HepG2 (cell line): ENCODE measurements around the gene AIF1. TPM values are rescaled to one million over a fixed set of nuclear protein-coding genes. Genes with fewer than 3 reads are reported as not detected.
A peak's percentile ranks its signal among the peaks of the same experiment; 100 is the strongest.

Experiments used
- BORCS8-MEF2B ChIP-seq: sonication (generic); formaldehyde crosslinking; IDR thresholded peaks from 2 replicates; pipeline ENCODE4 v1.8.0; 2022; ENCODE audit warnings: mild to moderate bottlenecking, missing genetic modification reagents
- CEBPB ChIP-seq: IDR thresholded peaks from 2 replicates; pipeline ENCODE4 v1.6.1; 2011; ENCODE audit warnings: low read depth, low read length, improper control_type of control experiment, borderline replicate concordance
- CHD2 ChIP-seq: IDR thresholded peaks from 2 replicates; pipeline ENCODE4 v1.6.1; 2011; ENCODE audit warnings: low read depth, low read length, improper control_type of control experiment
- FIP1L1 ChIP-seq: fragments of 200-400 bp; formaldehyde crosslinking; IDR thresholded peaks from 2 replicates; pipeline ENCODE4 v1.6.1; 2018; ENCODE audit warnings: low read depth, mild to moderate bottlenecking, low read length, moderate library complexity, borderline replicate concordance; ENCODE audit not compliant: insufficient read depth
- HDAC1 ChIP-seq: sonication (generic); formaldehyde crosslinking; IDR thresholded peaks from 2 replicates; pipeline ENCODE4 v1.5.1; 2020; ENCODE audit warnings: mild to moderate bottlenecking, missing genetic modification reagents
- MED1 ChIP-seq: sonication (generic); formaldehyde crosslinking; IDR thresholded peaks from 2 replicates; pipeline ENCODE4 v1.4.0; 2020; ENCODE audit warnings: missing genetic modification reagents
- RXRA ChIP-seq: sonication (generic); formaldehyde crosslinking; IDR thresholded peaks from 2 replicates; pipeline ENCODE4 v1.5.1; 2020; ENCODE audit warnings: missing genetic modification reagents
- SOX6 ChIP-seq, 2 experiments: fragments of 450-650 bp in 1 of 2; sonication (generic) in 1 of 2; formaldehyde crosslinking in 1 of 2; IDR thresholded peaks; 2 replicates each; pipeline versions ENCODE4 v1.4.0 to v1.6.1; 2017 to 2020; ENCODE audit warnings: antibody characterized with exemption in 1 of 2, mild to moderate bottlenecking in 1 of 2, missing genetic modification reagents in 1 of 2
- ZFP36 ChIP-seq: fragments of 150-350 bp; IDR thresholded peaks from 2 replicates; pipeline ENCODE4 v1.6.1; 2018; ENCODE audit warnings: borderline replicate concordance, low read length, low read depth; ENCODE audit not compliant: partially characterized antibody
- ZNF101 ChIP-seq: sonication (generic); formaldehyde crosslinking; IDR thresholded peaks from 2 replicates; pipeline ENCODE4 v1.4.0; 2020; ENCODE audit warnings: mild to moderate bottlenecking, low read depth, missing genetic modification reagents, borderline replicate concordance
- ZNF17 ChIP-seq: sonication (generic); formaldehyde crosslinking; IDR thresholded peaks from 2 replicates; pipeline ENCODE4 v1.5.0; 2020; ENCODE audit warnings: mild to moderate bottlenecking, missing genetic modification reagents
- ZNF256 ChIP-seq: sonication (generic); formaldehyde crosslinking; conservative IDR thresholded peaks from 2 replicates; pipeline ENCODE4 v1.4.0; 2020; ENCODE audit warnings: missing genetic modification reagents
- ZNF367 ChIP-seq: sonication (generic); formaldehyde crosslinking; IDR thresholded peaks from 2 replicates; pipeline ENCODE4 v1.4.0; 2020; ENCODE audit warnings: missing genetic modification reagents, borderline replicate concordance
- ZNF430 ChIP-seq: sonication (generic); formaldehyde crosslinking; IDR thresholded peaks from 2 replicates; pipeline ENCODE4 v1.9.0; 2021; ENCODE audit warnings: mild to moderate bottlenecking, missing genetic modification reagents
- ZNF431 ChIP-seq: sonication (generic); formaldehyde crosslinking; IDR thresholded peaks from 2 replicates; pipeline ENCODE4 v1.9.0; 2022; ENCODE audit warnings: missing genetic modification reagents, low read depth, mild to moderate bottlenecking, borderline replicate concordance
- ZSCAN22 ChIP-seq: sonication (generic); formaldehyde crosslinking; IDR thresholded peaks from 2 replicates; pipeline ENCODE4 v1.4.0; 2020; ENCODE audit warnings: mild to moderate bottlenecking, missing genetic modification reagents
- ZSCAN30 ChIP-seq: sonication (generic); formaldehyde crosslinking; IDR thresholded peaks from 2 replicates; pipeline ENCODE4 v1.5.0; 2020; ENCODE audit warnings: mild to moderate bottlenecking, missing genetic modification reagents
- ZSCAN31 ChIP-seq: sonication (generic); formaldehyde crosslinking; IDR thresholded peaks from 2 replicates; pipeline ENCODE4 v1.5.0; 2020; ENCODE audit warnings: low read depth, mild to moderate bottlenecking, missing genetic modification reagents
- polyA plus RNA-seq, 8 experiments: library from polyadenylated mRNA; depleted of rRNA in 3 of 8; stranded (reverse) in 7 of 8; unstranded in 1 of 8; fragments of >200 nt; fragmentation: Illumina TruSeq in 4 of 8; extraction: Trizol in 4 of 8; gene quantifications; 2 replicates each; pipeline versions ENCODE4 v1.2.1 to v1.2.3, GENCODE V29; 2011 to 2016; ENCODE audit warnings: low read depth in 4 of 8, missing spikeins in 1 of 8, mixed read lengths in 1 of 8; ENCODE audit not compliant: insufficient read depth in 1 of 8
- total RNA-seq, 5 experiments: library from RNA; depleted of rRNA; stranded (reverse); fragments of >200 nt; fragmentation: Illumina TruSeq; extraction: Trizol; gene quantifications; 2 replicates each; pipeline ENCODE4 v1.2.3, GENCODE V29; 2016; ENCODE audit warnings: low read depth in 1 of 5
- TF ChIP-seq, protein P1 (sequence below): sonication (generic); formaldehyde crosslinking; IDR thresholded peaks from 2 replicates; pipeline ENCODE4 v1.5.0; 2020; ENCODE audit warnings: missing genetic modification reagents
- TF ChIP-seq, protein P2 (sequence below): sonication (generic); formaldehyde crosslinking; IDR thresholded peaks from 2 replicates; pipeline ENCODE4 v1.5.0; 2020; ENCODE audit warnings: mild to moderate bottlenecking, missing genetic modification reagents
- TF ChIP-seq, protein P3 (sequence below): sonication (generic); formaldehyde crosslinking; IDR thresholded peaks from 2 replicates; pipeline ENCODE4 v1.4.0; 2020; ENCODE audit warnings: low read depth, mild to moderate bottlenecking, missing genetic modification reagents

AIF1 gene
- total and polyA plus RNA-seq, 2 of the 13 experiments (the other 11 are each of a cell fraction or from before 2014, with no cell fraction given): 1.5 TPM; not detected in 1

DNA sequence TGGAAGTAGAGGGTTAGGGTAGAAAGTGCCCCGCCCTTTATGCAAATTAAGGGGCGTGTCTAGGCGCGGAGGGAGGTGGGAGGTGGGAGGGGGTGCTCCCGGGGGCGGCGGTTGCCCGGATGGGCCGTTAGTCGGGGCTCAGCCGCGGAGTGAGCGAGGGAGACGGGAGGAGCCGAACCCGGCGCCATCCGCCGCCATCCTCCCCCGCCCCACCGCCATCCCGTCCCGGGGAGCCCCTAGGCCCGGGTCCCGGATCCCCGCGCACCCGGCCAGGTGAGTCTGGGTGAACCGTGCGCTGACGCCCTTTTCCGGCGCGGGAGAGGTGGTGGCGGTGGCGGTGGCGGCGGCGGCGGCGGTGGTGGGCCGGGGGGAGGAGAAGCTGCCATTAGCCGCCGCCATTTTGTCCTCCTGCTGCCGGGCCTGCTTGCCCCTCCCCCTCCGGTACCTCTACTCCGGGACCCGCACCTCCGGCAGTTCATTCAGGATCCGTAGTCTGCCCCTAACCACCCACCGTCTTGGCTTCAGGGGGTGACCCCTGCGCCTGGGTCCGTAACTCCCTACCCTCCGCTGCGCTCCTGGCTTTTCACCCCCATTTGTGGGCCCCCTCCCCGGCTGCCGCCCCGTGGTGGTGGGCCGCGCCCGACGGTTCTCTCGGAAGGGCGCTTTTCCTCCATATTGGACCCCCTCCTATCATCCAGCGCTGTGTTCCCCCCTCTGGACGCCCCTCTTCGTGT lies 5.7 kb downstream of the AIF1 start, which contains the start of gene PRRC2A (continued):
- TF ChIP-seq CHD2 (no peak; the same call in 1 of the 2 replicates), ZNF101 (CRISPR knock-in tag) (no peak), FIP1L1 (no peak), MED1 (CRISPR knock-in tag) (no peak), BORCS8-MEF2B (CRISPR knock-in tag) (0 out of 2 replicates have a peak, but pooled peaks have one; percentile 53), RXRA (CRISPR knock-in tag) (no peak), ZNF256 (CRISPR knock-in tag) (no peak), HDAC1 (CRISPR knock-in tag) (peak; percentile 61), ZNF17 (no peak; the same call in 1 of the 2 replicates), ZFP36 (no peak), CEBPB (no peak), ZNF367 (CRISPR knock-in tag) (no peak), SOX6 (IDR thresholded peaks at IDR 0.05) (no peak), SOX6 (CRISPR knock-in tag; IDR thresholded peaks at IDR 0.05) (no peak), ZNF430 (peak; percentile 82; the same call in 1 of the 2 replicates), ZSCAN31 (CRISPR knock-in tag) (peak; percentile 26; the same call in 1 of the 2 replicates), ZNF431 (peak; percentile 59; the same call in 1 of the 2 replicates), ZSCAN30 (peak; percentile 65; the same call in 1 of the 2 replicates), ZSCAN22 (peak; percentile 58; the same call in 1 of the 2 replicates)
- TF ChIP-seq, protein P1, sequence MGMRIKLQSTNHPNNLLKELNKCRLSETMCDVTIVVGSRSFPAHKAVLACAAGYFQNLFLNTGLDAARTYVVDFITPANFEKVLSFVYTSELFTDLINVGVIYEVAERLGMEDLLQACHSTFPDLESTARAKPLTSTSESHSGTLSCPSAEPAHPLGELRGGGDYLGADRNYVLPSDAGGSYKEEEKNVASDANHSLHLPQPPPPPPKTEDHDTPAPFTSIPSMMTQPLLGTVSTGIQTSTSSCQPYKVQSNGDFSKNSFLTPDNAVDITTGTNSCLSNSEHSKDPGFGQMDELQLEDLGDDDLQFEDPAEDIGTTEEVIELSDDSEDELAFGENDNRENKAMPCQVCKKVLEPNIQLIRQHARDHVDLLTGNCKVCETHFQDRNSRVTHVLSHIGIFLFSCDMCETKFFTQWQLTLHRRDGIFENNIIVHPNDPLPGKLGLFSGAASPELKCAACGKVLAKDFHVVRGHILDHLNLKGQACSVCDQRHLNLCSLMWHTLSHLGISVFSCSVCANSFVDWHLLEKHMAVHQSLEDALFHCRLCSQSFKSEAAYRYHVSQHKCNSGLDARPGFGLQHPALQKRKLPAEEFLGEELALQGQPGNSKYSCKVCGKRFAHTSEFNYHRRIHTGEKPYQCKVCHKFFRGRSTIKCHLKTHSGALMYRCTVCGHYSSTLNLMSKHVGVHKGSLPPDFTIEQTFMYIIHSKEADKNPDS (CRISPR knock-in tag): peak; percentile 66; the same call in 1 of the 2 replicates
- TF ChIP-seq, protein P2, sequence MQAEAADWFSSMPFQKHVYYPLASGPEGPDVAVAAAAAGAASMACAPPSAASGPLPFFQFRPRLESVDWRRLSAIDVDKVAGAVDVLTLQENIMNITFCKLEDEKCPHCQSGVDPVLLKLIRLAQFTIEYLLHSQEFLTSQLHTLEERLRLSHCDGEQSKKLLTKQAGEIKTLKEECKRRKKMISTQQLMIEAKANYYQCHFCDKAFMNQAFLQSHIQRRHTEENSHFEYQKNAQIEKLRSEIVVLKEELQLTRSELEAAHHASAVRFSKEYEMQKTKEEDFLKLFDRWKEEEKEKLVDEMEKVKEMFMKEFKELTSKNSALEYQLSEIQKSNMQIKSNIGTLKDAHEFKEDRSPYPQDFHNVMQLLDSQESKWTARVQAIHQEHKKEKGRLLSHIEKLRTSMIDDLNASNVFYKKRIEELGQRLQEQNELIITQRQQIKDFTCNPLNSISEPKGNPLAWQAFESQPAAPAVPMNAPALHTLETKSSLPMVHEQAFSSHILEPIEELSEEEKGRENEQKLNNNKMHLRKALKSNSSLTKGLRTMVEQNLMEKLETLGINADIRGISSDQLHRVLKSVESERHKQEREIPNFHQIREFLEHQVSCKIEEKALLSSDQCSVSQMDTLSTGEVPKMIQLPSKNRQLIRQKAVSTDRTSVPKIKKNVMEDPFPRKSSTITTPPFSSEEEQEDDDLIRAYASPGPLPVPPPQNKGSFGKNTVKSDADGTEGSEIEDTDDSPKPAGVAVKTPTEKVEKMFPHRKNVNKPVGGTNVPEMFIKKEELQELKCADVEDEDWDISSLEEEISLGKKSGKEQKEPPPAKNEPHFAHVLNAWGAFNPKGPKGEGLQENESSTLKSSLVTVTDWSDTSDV (CRISPR knock-in tag): 0 out of 2 replicates have a peak, but pooled peaks have one; percentile 13
- TF ChIP-seq, protein P3, sequence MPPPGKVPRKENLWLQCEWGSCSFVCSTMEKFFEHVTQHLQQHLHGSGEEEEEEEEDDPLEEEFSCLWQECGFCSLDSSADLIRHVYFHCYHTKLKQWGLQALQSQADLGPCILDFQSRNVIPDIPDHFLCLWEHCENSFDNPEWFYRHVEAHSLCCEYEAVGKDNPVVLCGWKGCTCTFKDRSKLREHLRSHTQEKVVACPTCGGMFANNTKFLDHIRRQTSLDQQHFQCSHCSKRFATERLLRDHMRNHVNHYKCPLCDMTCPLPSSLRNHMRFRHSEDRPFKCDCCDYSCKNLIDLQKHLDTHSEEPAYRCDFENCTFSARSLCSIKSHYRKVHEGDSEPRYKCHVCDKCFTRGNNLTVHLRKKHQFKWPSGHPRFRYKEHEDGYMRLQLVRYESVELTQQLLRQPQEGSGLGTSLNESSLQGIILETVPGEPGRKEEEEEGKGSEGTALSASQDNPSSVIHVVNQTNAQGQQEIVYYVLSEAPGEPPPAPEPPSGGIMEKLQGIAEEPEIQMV (CRISPR knock-in tag): 0 out of 2 replicates have a peak, but pooled peaks have one; percentile 17
